ENCODE data around the gene BABAM2. TPM values are rescaled to one million over a fixed set of nuclear protein-coding genes. Genes with fewer than 3 reads are reported as not detected.

Gene BABAM2
- total and polyA plus RNA-seq, 3 experiments from 2014 or later, result 59.4 to 66.7 (median 65.6) TPM

DNA sequence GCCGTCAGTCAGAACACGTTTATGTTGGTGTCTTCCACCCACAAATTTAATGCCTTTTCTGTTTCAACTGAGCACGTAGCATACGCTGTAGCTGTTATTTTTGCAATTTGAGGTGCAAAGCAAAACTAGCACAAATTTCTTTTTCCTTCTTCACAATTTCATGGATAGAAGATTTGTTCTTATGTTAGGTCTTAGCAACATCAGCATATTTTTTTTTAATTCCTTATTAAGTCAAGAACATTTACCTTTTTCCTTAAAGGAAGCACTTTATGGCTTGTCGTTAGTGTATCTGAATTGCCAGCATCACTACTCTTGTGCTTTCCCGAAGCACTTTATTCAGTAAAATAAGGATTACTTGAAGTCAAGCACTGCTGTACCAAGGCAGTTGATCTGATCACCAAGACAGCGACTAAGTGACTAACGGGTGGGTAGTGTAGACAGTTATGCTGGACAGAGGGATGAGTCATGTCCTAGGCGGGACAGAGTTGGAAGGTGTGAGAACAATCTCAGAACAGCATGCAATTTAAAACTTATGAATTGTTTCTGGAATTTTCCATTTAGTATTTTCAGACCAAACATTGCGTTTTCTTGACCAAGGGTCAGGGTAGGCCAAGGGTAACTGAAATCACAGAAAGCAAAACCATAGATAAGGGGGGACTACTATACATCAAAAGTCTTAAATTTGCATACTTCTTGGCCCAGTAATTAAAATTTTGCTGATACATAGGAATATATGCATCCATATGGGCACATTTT, 13.3 kb downstream of the BABAM2 start:
- Mint-ChIP-seq H3K27ac (peak overlapping the region in 1 of 8 donors; percentile 21), H3K4me1 (peaks cover 23 to 63% (median 53%) of the 10 kb centered on the region in 3 donors), H3K27me3 (no peaks in the 10 kb centered on the region), H3K9me3 (no peaks in the 10 kb centered on the region), H3K4me3 (no peak overlapping the region), H3K36me3 (peaks cover 17 to 64% (median 45%) of the 10 kb centered on the region in 3 donors)
- Histone ChIP-seq H3K36me3 (ENCODE audit: insufficient read depth, low read length) (no peaks in the 10 kb centered on the region), H3K9me3 (ENCODE audit: low read length) (no peaks in the 10 kb centered on the region), H3K4me1 (ENCODE audit: insufficient read depth, low read length) (no peaks in the 10 kb centered on the region), H3K4me3 (ENCODE audit: low read length) (no peak overlapping the region), H3K27ac (ENCODE audit: low read depth, low read length) (no peak overlapping the region), H3K27me3 (ENCODE audit: insufficient read depth, low read length, poor library complexity, severe bottlenecking) (no peaks in the 10 kb centered on the region)
- CTCF ChIA-PET, result no interaction called here
- no peak for DNase-seq
- POLR2A ChIA-PET, result no interaction called here

DNA sequence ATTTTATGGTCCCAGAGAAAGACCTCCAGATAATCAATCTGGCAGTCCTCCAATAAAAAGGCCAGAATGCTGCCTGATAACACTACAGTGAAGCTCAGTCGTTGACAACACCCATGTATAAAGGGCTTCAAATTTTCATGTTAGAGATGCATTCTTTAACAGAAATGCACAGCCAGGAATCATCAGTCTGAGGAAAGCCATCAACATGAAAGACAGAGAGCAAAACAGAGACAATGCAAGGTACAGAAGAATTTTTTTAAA, 13.8 kb downstream of the BABAM2 start:
- Mint-ChIP-seq H3K9me3 (no peaks in the 10 kb centered on the region), H3K36me3 (peaks cover 17 to 60% (median 45%) of the 10 kb centered on the region in 3 donors), H3K4me3 (no peak overlapping the region), H3K4me1 (peaks cover 25 to 65% (median 53%) of the 10 kb centered on the region in 3 donors), H3K27ac (peak overlapping the region in 1 of 8 donors; percentile 21), H3K27me3 (no peaks in the 10 kb centered on the region)
- Histone ChIP-seq H3K27me3 (ENCODE audit: insufficient read depth, low read length, poor library complexity, severe bottlenecking) (no peaks in the 10 kb centered on the region), H3K27ac (ENCODE audit: low read depth, low read length) (no peak overlapping the region), H3K36me3 (ENCODE audit: insufficient read depth, low read length) (no peaks in the 10 kb centered on the region), H3K4me1 (ENCODE audit: insufficient read depth, low read length) (no peaks in the 10 kb centered on the region), H3K4me3 (ENCODE audit: low read length) (no peak overlapping the region), H3K9me3 (ENCODE audit: low read length) (no peaks in the 10 kb centered on the region)
- no peak for DNase-seq
- POLR2A ChIA-PET, result no interaction called here
- CTCF ChIA-PET, result interaction anchor here (1.6 kb wide), 1 partner anchor 8 kb away, joined by 5 read pairs; no protein-coding TSS in a partner anchor

DNA sequence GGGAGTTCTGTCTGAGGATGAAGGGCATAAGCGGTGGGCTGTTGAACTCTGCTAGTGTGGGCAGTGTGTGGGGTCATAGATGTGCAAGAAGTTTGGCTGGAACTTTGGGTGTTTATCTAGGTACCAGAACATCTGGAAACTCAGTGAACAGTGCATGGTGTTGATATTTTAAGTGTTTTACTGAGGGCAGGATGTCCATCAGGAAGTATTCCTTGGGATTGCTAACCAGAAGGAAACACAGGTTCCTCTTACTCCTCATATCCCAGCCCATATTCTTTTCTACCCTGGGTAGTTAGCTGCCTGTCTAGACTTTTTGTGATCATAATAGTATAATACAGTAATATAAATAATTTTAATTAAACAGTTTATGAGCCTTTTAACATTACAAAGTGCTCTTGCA, 15.5 kb downstream of the BABAM2 start:
- Histone ChIP-seq H3K4me1 (ENCODE audit: insufficient read depth, low read length) (no peaks in the 10 kb centered on the region), H3K27ac (ENCODE audit: low read depth, low read length) (no peak overlapping the region), H3K4me3 (ENCODE audit: low read length) (no peak overlapping the region), H3K36me3 (ENCODE audit: insufficient read depth, low read length) (no peaks in the 10 kb centered on the region), H3K27me3 (ENCODE audit: insufficient read depth, low read length, poor library complexity, severe bottlenecking) (no peaks in the 10 kb centered on the region), H3K9me3 (ENCODE audit: low read length) (no peaks in the 10 kb centered on the region)
- Mint-ChIP-seq H3K27ac (peak overlapping the region in 3 of 8 donors; percentile 4 to 47 (median 9)), H3K36me3 (peaks cover 15 to 53% (median 40%) of the 10 kb centered on the region in 3 donors), H3K9me3 (no peaks in the 10 kb centered on the region), H3K27me3 (no peaks in the 10 kb centered on the region), H3K4me1 (peaks cover 27 to 63% (median 45%) of the 10 kb centered on the region in 3 donors), H3K4me3 (no peak overlapping the region)
- POLR2A ChIA-PET, result no interaction called here
- CTCF ChIA-PET, result interaction anchor here (1.6 kb wide), 1 partner anchor 9 kb away, joined by 5 read pairs; no protein-coding TSS in a partner anchor
- DNase-seq, result no peak

DNA sequence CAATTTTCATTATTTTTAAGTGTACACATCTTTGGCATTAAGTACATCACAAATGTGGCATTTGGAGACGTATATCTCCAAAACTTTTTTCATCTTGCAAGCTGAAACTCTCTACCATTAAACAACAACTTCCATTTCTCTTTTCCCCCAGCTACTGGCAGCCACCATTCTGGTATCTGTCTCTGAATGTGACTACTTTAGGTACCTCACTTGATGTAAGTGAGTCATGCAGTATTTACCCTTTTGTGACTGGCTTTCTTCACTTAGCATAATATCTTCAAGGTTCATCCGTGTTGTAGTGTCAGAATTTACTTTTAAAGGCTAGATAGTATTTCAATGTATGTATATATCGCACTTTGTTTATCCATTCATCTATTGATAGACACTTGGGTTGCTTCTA, 17.0 kb downstream of the BABAM2 start:
- no peaks in the 10 kb centered on the region for H3K9me3 Mint-ChIP-seq
- peaks cover 16 to 47% (median 33%) of the 10 kb centered on the region in 3 donors for H3K36me3 Mint-ChIP-seq
- Histone ChIP-seq H3K36me3 (ENCODE audit: insufficient read depth, low read length) (no peaks in the 10 kb centered on the region), H3K27me3 (ENCODE audit: insufficient read depth, low read length, poor library complexity, severe bottlenecking) (no peaks in the 10 kb centered on the region), H3K4me1 (ENCODE audit: insufficient read depth, low read length) (no peaks in the 10 kb centered on the region), H3K9me3 (ENCODE audit: low read length) (no peaks in the 10 kb centered on the region), H3K27ac (ENCODE audit: low read depth, low read length) (no peak overlapping the region), H3K4me3 (ENCODE audit: low read length) (no peak overlapping the region)
- peak overlapping the region in 1 of 8 donors; percentile 22 for H3K27ac Mint-ChIP-seq
- H3K4me3 Mint-ChIP-seq, result no peak overlapping the region
- ChIA-PET POLR2A (no interaction called here), CTCF (no interaction called here)
- peaks cover 26 to 56% (median 44%) of the 10 kb centered on the region in 3 donors for H3K4me1 Mint-ChIP-seq
- DNase-seq, result no peak
- no peaks in the 10 kb centered on the region for H3K27me3 Mint-ChIP-seq

DNA sequence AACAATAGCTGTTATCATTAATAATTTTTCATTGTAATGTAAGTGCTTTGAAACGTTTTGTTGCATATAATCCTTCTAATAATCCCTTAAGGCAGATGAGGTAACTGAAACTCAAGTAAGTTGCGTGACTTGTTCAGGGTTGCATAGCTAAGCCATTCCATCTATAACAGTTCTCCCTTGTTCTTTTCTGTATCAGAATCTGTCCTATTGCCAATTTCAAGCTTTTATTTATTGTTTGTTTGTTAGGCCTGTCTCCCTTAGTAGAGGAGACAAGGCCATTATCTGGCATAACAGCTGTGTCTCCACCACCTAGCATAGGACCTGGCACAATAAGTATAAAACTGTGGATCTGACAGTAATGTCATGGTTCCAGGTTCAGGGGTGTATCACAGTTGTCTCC, 19.4 kb downstream of the BABAM2 start:
- Mint-ChIP-seq H3K4me1 (peaks cover 32 to 57% (median 38%) of the 10 kb centered on the region in 3 donors), H3K36me3 (peaks cover 10 to 43% (median 20%) of the 10 kb centered on the region in 3 donors), H3K27me3 (no peaks in the 10 kb centered on the region), H3K9me3 (no peaks in the 10 kb centered on the region), H3K27ac (peak overlapping the region in 1 of 8 donors; percentile 1), H3K4me3 (no peak overlapping the region)
- Histone ChIP-seq H3K4me1 (ENCODE audit: insufficient read depth, low read length) (no peaks in the 10 kb centered on the region), H3K4me3 (ENCODE audit: low read length) (no peak overlapping the region), H3K36me3 (ENCODE audit: insufficient read depth, low read length) (no peaks in the 10 kb centered on the region), H3K9me3 (ENCODE audit: low read length) (no peaks in the 10 kb centered on the region), H3K27me3 (ENCODE audit: insufficient read depth, low read length, poor library complexity, severe bottlenecking) (no peaks in the 10 kb centered on the region), H3K27ac (ENCODE audit: low read depth, low read length) (no peak overlapping the region)
- DNase-seq, result no peak
- ChIA-PET CTCF (no interaction called here), POLR2A (no interaction called here)

DNA sequence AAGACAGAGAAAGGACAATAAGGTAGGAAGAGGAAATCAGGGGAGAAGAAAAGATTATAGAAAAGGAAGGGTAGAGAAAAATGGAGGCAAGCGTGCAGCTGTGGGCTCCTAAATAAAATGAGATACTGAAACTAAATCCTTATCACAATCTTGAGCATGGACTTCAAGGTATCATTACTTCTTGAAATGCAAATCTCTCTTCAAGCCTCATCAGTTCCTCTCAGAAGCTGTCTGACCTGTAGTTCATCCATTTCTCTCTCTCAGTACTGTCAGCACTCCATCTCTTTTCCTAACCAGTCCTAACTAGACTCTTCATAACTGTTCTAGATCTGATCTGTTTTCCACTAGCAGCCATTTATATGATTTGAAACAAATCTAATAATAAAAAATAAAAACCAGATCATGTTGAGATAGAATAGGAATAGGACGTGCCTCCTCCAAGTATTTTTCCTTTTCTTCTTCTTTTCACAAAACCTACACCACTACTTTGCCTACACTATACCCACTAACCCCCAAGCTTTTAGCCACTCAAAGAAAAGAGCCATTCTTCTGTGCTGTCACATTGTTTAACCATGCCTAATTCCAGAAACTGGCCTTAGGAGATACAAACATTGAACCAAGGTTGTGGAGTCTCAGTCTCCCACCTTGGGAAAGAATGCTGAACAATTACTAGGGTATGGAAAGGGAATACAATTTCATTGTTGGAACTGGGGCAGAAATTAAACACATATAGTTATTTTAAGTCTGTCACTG, 21.1 kb downstream of the BABAM2 start:
- Mint-ChIP-seq H3K9me3 (no peaks in the 10 kb centered on the region), H3K27ac (peak overlapping the region in 3 of 8 donors; percentile 18 to 59 (median 42)), H3K4me1 (peaks cover 25 to 41% (median 30%) of the 10 kb centered on the region in 3 donors), H3K36me3 (peaks cover 7 to 31% (median 12%) of the 10 kb centered on the region in 3 donors), H3K4me3 (no peak overlapping the region), H3K27me3 (no peaks in the 10 kb centered on the region)
- H3K36me3 ChIP-seq (ENCODE audit: insufficient read depth, low read length), result no peaks in the 10 kb centered on the region
- CTCF ChIA-PET, result no interaction called here
- POLR2A ChIA-PET, result no interaction called here
- no peak for DNase-seq
- H3K27me3 ChIP-seq (ENCODE audit: insufficient read depth, low read length, poor library complexity, severe bottlenecking), result no peaks in the 10 kb centered on the region
- no peaks in the 10 kb centered on the region for H3K9me3 ChIP-seq (ENCODE audit: low read length)
- H3K27ac ChIP-seq (ENCODE audit: low read depth, low read length), result no peak overlapping the region
- H3K4me3 ChIP-seq (ENCODE audit: low read length), result no peak overlapping the region
- no peaks in the 10 kb centered on the region for H3K4me1 ChIP-seq (ENCODE audit: insufficient read depth, low read length)

DNA sequence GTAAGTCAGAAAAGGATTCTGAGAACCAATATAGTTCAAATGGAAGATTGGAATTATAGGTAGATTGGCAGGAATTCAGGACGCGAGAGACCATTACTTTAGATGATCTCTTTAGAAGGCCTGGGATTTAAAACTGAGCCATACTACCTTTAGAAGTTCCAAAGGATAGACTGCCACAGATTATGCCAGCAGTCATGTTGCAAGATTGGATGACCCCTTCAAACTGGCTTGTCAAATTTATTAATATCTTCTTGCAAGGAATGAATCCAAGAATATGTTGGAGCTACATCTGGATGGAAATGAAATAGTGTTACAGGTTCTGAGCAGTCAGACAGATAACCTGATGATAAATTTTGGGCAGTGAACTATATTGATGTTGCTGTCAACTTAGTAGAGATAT, 22.0 kb downstream of the BABAM2 start:
- no peaks in the 10 kb centered on the region for H3K9me3 Mint-ChIP-seq
- no peak overlapping the region for H3K4me3 Mint-ChIP-seq
- no peaks in the 10 kb centered on the region for H3K27me3 Mint-ChIP-seq
- peaks cover 19 to 34% (median 24%) of the 10 kb centered on the region in 3 donors for H3K4me1 Mint-ChIP-seq
- H3K27ac Mint-ChIP-seq, result peak overlapping the region in 1 of 8 donors; percentile 66
- Histone ChIP-seq H3K27ac (ENCODE audit: low read depth, low read length) (no peak overlapping the region), H3K9me3 (ENCODE audit: low read length) (no peaks in the 10 kb centered on the region), H3K4me1 (ENCODE audit: insufficient read depth, low read length) (no peaks in the 10 kb centered on the region), H3K36me3 (ENCODE audit: insufficient read depth, low read length) (no peaks in the 10 kb centered on the region), H3K27me3 (ENCODE audit: insufficient read depth, low read length, poor library complexity, severe bottlenecking) (no peaks in the 10 kb centered on the region), H3K4me3 (ENCODE audit: low read length) (no peak overlapping the region)
- ChIA-PET CTCF (no interaction called here), POLR2A (no interaction called here)
- peaks cover 7 to 26% (median 9%) of the 10 kb centered on the region in 3 donors for H3K36me3 Mint-ChIP-seq
- DNase-seq, result no peak

DNA sequence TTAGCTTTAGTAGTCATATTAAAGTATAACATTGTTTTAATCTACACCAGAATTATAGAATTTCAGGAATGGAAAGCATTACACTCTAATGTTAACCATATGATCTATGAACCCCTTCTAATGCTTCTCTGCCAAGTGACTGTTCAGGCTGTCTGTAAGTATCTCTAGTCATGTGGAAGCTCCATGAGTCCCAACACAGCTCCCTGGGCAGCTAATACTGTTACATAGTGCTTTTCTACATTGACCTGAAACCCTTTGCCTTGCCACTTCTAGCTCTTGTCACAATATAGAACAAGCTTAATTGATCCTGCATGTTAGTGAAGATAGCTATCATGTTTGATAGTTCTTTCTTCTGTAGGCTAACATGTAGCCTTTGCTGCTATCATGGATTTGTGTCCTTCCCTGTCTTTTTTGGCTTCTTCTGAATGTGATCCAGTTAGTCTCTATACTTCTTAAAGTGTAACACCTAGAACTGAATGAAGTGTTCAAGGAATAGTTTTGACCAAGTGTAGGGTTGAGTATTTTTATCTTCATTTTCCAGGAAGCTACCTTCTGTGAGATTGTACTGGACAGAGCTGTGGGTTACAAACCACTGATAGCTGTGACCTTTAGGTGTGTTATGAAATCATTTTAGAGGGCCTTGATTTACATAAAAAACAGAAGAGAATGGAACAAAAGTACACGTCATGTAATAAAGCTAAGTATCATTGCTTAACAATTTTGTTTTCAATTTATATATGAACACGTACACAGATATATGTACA, 23.7 kb downstream of the BABAM2 start:
- Mint-ChIP-seq H3K36me3 (peaks cover 4 to 23% (median 11%) of the 10 kb centered on the region in 3 donors), H3K9me3 (no peaks in the 10 kb centered on the region), H3K4me3 (no peak overlapping the region), H3K27me3 (no peaks in the 10 kb centered on the region), H3K27ac (peak overlapping the region in 5 of 8 donors; percentile 37 to 80 (median 70)), H3K4me1 (peaks cover 12 to 37% (median 16%) of the 10 kb centered on the region in 3 donors)
- H3K27me3 ChIP-seq (ENCODE audit: insufficient read depth, low read length, poor library complexity, severe bottlenecking), result no peaks in the 10 kb centered on the region
- no peak for DNase-seq
- no peaks in the 10 kb centered on the region for H3K36me3 ChIP-seq (ENCODE audit: insufficient read depth, low read length)
- H3K4me3 ChIP-seq (ENCODE audit: low read length), result no peak overlapping the region
- H3K9me3 ChIP-seq (ENCODE audit: low read length), result no peaks in the 10 kb centered on the region
- no peaks in the 10 kb centered on the region for H3K4me1 ChIP-seq (ENCODE audit: insufficient read depth, low read length)
- ChIA-PET CTCF (no interaction called here), POLR2A (no interaction called here)
- H3K27ac ChIP-seq (ENCODE audit: low read depth, low read length), result no peak overlapping the region

Data from CD8-positive, alpha-beta memory T cell (primary cell).